Uterus (tissue), 2 donors: ENCODE measurements around the gene ZFP69B.

Experiments
- CTCF ChIP-seq, 4 experiments: fragments of 200-600 bp in 2 of 4; fragments of 450-650 bp in 2 of 4; sonication (generic) in 2 of 4; IDR thresholded peaks; one replicate each; pipeline ENCODE4 v1.5.1; 2016 to 2019; ENCODE audit warnings: antibody characterized with exemption in 4 of 4, mild to moderate bottlenecking in 2 of 4, moderate library complexity in 1 of 4
- POLR2A ChIP-seq, 2 donors: fragments of 450-650 bp; IDR thresholded peaks; one replicate each; pipeline ENCODE4 v1.6.1; 2016; ENCODE audit warnings: antibody characterized with exemption in 2 of 2, mild to moderate bottlenecking in 1 of 2, moderate library complexity in 1 of 2

GRCh38 chr1:40507973-40508372 lies 57.7 kb downstream of the ZFP69B start:
- TF ChIP-seq CTCF (IDR thresholded peaks at IDR 0.05) (no peak), POLR2A (IDR thresholded peaks at IDR 0.05) (no peak)
